Keratinocyte (primary cell): ENCODE measurements around the gene PCGF3.

Experiments
- EZH2 ChIP-seq: IDR thresholded peaks from one replicate; pipeline ENCODE4 v1.6.1; 2012; ENCODE audit warnings: inconsistent platforms, mild to moderate bottlenecking, low read length, moderate library complexity
- TF ChIP-seq, protein P1 (sequence below), 3 experiments: IDR thresholded peaks in 1 of 3; conservative IDR thresholded peaks in 1 of 3; optimal IDR thresholded peaks in 1 of 3; 2 replicates in 2 of 3; 3 replicates in 1 of 3; pipeline versions ENCODE3 to v1.5.1; 2011; ENCODE audit warnings: low read length in 3 of 3, mild to moderate bottlenecking in 3 of 3, moderate library complexity in 2 of 3, control low read depth in 1 of 3, inconsistent platforms in 1 of 3; ENCODE audit not compliant: insufficient read depth in 2 of 3; ENCODE audit errors: extremely low read depth in 1 of 3

DNA sequence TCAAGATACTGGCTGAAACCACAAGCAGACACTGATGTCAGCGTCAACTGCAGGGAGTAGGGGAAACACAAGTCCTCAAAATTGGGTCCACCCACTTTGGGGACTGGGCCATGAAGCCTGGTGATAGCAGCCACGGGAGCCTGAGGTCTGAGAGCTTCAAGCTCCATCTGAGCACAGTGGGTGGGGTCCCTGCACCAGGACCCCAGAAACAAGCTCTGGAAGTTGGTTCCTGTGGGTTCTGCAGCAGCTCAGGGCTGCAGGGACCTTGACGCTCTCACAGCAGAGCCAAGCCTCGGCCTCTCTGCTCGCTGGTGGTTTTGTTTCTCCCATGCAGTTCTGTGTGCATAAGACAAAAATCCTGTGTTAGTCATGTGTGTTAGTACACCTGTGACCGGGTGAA lies 65.8 kb downstream of the PCGF3 start:
- TF ChIP-seq, protein P1, sequence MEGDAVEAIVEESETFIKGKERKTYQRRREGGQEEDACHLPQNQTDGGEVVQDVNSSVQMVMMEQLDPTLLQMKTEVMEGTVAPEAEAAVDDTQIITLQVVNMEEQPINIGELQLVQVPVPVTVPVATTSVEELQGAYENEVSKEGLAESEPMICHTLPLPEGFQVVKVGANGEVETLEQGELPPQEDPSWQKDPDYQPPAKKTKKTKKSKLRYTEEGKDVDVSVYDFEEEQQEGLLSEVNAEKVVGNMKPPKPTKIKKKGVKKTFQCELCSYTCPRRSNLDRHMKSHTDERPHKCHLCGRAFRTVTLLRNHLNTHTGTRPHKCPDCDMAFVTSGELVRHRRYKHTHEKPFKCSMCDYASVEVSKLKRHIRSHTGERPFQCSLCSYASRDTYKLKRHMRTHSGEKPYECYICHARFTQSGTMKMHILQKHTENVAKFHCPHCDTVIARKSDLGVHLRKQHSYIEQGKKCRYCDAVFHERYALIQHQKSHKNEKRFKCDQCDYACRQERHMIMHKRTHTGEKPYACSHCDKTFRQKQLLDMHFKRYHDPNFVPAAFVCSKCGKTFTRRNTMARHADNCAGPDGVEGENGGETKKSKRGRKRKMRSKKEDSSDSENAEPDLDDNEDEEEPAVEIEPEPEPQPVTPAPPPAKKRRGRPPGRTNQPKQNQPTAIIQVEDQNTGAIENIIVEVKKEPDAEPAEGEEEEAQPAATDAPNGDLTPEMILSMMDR (optimal IDR thresholded peaks at IDR 0.05 in 1 of 3, IDR thresholded peaks at IDR 0.05 in 1 of 3, conservative IDR thresholded peaks at IDR 0.05 in 1 of 3; ENCODE audit: extremely low read depth in 1 of 3, insufficient read depth in 2 of 3, low read length in 3 of 3), result no peak
- no peak for TF ChIP-seq EZH2
